Neutrophil (primary cell): Measurements from ENCODE around the gene DNAAF5.

ENCODE experiments used
- H3K27ac ChIP-seq: fragments of 200-600 bp; sonication (generic); 2 replicates; pipeline ENCODE4 v1.5.1; 2016; ENCODE audit warnings: mild to moderate bottlenecking, moderate library complexity
- H3K27me3 ChIP-seq: fragments of 200-600 bp; sonication (generic); 2 replicates; pipeline ENCODE4 v1.6.0; 2016; ENCODE audit warnings: mild to moderate bottlenecking
- H3K36me3 ChIP-seq: fragments of 200-600 bp; sonication (generic); 2 replicates; pipeline ENCODE4 v1.5.1; 2017
- H3K4me1 ChIP-seq, 2 experiments: fragments of 200-600 bp in 1 of 2; sonication (generic) in 1 of 2; 1 replicate in 1 of 2; 2 replicates in 1 of 2; pipeline versions ENCODE4 v1.5.1 to v1.6.1; 2013 to 2016; ENCODE audit warnings: low read depth in 1 of 2, low read length in 1 of 2, mild to moderate bottlenecking in 1 of 2, moderate library complexity in 1 of 2; ENCODE audit not compliant: control insufficient read depth in 1 of 2, insufficient read depth in 1 of 2
- H3K4me3 ChIP-seq, 2 experiments: fragments of 200-600 bp in 1 of 2; sonication (generic) in 1 of 2; 1 replicate in 1 of 2; 2 replicates in 1 of 2; pipeline ENCODE4 v1.5.1; 2013 to 2016; ENCODE audit warnings: low read depth in 1 of 2, low read length in 1 of 2, mild to moderate bottlenecking in 1 of 2, moderate library complexity in 1 of 2
- H3K9me3 ChIP-seq: fragments of 200-600 bp; sonication (generic); 2 replicates; pipeline ENCODE4 v1.5.1; 2016
- TF ChIP-seq, protein P1 (sequence below): fragments of 200-600 bp; sonication (generic); IDR thresholded peaks from 2 replicates; pipeline ENCODE4 v1.5.1; 2016; ENCODE audit warnings: antibody characterized with exemption

DNAAF5 gene

DNA sequence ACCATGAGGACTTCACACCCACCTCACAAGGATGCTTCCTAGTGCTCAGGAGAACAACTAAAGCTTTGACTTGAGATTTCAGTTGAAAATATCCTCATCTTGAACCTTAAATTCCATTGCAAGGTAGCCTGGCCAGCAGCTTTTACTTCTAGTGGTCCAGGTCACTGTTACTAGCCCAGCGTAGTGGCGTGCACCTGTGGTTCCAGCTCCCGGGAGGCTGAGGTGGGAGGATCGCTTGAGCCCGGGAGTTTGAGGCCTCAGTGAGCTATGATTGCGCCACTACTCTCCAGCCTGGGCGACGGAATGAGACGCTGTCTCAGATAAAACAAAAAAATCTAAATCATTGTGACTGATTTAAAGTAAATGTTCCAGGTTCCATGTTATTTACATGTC is 28.9 kb downstream of the DNAAF5 start:
- H3K36me3 ChIP-seq, result peaks cover 26% of the 10 kb centered on the region

DNA sequence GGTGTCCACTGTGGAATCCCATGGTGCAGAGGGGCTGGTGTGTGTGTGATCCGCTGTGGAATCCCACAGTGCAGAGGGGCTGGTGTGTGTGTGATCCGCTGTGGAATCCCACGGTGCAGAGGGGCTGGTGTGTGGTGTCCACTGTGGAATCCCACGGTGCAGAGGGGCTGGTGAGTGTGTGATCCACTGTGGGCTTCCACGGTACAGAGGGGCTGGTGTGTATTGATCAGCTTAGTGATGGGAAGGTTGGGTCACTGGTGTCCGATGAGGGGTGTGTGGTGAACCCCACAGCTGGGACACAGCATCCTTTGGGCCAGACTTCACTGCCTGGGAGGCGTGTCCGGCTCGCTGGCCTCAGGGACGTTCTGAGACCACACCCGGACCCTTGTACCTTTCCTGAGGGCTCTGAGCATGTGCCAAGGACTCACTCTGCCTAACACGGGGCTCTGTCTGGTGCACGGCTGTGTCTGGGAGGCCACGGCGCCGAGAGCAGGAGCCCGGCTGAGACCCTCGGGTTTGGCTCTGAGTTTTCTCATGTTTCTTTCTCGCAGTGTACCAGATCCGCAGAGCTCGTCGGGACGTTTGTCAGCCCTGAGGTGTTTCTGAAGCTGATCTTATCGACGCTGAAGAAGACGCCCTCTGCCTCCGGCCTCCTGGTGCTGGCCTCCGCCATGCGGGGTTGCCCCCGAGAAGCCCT is 29.9 kb downstream of the DNAAF5 start:
- H3K9me3 ChIP-seq, result no peaks in the 10 kb centered on the region
- peaks cover 26% of the 10 kb centered on the region for H3K36me3 ChIP-seq
- TF ChIP-seq, protein P1, sequence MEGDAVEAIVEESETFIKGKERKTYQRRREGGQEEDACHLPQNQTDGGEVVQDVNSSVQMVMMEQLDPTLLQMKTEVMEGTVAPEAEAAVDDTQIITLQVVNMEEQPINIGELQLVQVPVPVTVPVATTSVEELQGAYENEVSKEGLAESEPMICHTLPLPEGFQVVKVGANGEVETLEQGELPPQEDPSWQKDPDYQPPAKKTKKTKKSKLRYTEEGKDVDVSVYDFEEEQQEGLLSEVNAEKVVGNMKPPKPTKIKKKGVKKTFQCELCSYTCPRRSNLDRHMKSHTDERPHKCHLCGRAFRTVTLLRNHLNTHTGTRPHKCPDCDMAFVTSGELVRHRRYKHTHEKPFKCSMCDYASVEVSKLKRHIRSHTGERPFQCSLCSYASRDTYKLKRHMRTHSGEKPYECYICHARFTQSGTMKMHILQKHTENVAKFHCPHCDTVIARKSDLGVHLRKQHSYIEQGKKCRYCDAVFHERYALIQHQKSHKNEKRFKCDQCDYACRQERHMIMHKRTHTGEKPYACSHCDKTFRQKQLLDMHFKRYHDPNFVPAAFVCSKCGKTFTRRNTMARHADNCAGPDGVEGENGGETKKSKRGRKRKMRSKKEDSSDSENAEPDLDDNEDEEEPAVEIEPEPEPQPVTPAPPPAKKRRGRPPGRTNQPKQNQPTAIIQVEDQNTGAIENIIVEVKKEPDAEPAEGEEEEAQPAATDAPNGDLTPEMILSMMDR, result no peak
- no peaks in the 10 kb centered on the region for H3K4me1 ChIP-seq
- H3K27ac ChIP-seq, result no peak overlapping the region
- H3K27me3 ChIP-seq, result no peaks in the 10 kb centered on the region
- no peak overlapping the region for H3K4me3 ChIP-seq

More for the DNA sequence above, 28.9 kb downstream of the DNAAF5 start:
- no peaks in the 10 kb centered on the region for H3K4me1 ChIP-seq
- no peaks in the 10 kb centered on the region for H3K27me3 ChIP-seq
- no peak overlapping the region for H3K4me3 ChIP-seq
- H3K9me3 ChIP-seq, result no peaks in the 10 kb centered on the region
- TF ChIP-seq, protein P1, result no peak
- no peak overlapping the region for H3K27ac ChIP-seq

DNA sequence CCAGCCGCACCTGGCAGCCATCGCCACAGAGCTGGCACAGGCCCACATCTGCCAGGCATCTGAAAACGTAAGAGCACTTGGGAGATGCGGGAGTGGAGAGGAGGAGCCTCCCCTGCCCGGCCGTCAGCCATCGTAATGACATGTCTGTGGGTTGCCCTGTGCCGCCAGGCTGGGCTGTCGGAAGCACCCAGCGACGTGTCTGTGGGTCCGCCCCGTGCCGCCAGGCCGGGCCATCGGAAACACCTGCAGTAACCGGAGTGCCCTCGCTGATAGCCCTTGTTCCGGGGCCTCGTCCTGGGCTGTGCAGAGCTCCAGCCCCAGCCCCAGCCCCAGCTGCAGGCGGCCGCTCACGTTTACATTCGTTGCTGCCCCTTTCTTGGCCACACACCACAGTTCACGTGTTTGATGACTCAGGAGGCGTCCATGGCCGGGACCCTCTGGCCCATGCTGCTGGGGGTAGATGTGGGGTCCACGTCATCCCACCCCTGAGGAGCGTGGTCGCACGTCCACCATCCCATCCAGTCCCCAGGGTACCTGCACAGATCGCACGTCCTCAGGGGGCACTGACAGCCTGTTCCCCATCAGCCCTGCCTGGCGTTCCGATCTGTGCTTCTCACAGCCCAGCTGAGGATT is 30.5 kb downstream of the DNAAF5 start:
- no peaks in the 10 kb centered on the region for H3K4me1 ChIP-seq
- H3K9me3 ChIP-seq, result no peaks in the 10 kb centered on the region
- peaks cover 26% of the 10 kb centered on the region for H3K36me3 ChIP-seq
- no peaks in the 10 kb centered on the region for H3K27me3 ChIP-seq
- TF ChIP-seq, protein P1, result no peak
- no peak overlapping the region for H3K27ac ChIP-seq
- H3K4me3 ChIP-seq, result no peak overlapping the region

DNA sequence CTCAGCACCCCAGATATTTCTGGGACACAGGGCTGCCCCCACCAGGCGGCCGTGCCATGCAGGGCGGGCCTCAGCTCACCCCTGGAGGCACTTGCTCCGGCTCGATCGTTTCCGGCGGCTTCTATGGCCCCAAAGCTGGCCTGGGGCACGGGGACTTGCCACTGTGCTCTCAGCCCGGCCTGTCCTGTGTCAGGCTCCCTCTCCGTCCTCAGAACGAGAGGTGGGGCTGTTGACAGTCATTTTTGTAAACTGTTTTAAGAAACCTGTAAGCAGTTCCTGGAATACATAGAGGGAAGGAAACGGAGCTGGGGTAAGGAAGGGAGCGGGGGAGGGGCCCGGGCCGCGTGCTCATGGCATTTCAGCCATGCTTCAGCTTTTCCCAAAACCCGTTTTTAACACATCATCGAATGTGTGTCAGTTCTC is 31.3 kb downstream of the DNAAF5 start:
- Histone ChIP-seq H3K36me3 (peaks cover 27% of the 10 kb centered on the region), H3K27me3 (no peaks in the 10 kb centered on the region), H3K4me1 (no peaks in the 10 kb centered on the region), H3K4me3 (no peak overlapping the region), H3K9me3 (no peaks in the 10 kb centered on the region), H3K27ac (no peak overlapping the region)
- TF ChIP-seq, protein P1, result no peak

DNA sequence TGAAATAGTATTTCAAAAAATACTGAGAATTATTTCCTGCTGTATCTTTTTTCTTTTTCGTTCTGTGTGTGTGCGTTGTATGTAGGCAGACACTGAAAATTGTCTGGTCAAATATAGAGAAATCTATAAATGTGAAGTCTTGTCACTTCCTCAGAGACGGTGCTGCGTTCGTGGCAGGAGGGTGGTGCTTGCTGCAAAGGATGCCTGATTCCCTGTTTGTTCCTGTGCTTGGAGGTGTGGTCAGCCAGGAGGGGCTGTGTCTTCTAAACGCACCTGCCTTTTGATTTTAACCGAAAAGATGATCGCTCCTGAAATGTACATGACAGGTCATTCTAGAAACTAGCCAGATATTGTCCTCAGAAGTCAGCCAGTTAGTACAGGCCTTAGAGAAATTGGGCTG is 33.1 kb downstream of the DNAAF5 start:
- no peak overlapping the region for H3K4me3 ChIP-seq
- H3K27ac ChIP-seq, result no peak overlapping the region
- H3K36me3 ChIP-seq, result peaks cover 42% of the 10 kb centered on the region
- TF ChIP-seq, protein P1, result no peak
- H3K27me3 ChIP-seq, result no peaks in the 10 kb centered on the region
- no peaks in the 10 kb centered on the region for H3K4me1 ChIP-seq
- H3K9me3 ChIP-seq, result no peaks in the 10 kb centered on the region
